ENCODE measurements around the gene TNFAIP3. TPM values are rescaled to one million over a fixed set of nuclear protein-coding genes. Genes with fewer than 3 reads are reported as not detected.

The TNFAIP3 gene
- total and polyA plus RNA-seq, 2 donors (not counting 3 experiments of a cell fraction or from before 2014, with no cell fraction given), result 4.0 to 8.6 TPM

DNA sequence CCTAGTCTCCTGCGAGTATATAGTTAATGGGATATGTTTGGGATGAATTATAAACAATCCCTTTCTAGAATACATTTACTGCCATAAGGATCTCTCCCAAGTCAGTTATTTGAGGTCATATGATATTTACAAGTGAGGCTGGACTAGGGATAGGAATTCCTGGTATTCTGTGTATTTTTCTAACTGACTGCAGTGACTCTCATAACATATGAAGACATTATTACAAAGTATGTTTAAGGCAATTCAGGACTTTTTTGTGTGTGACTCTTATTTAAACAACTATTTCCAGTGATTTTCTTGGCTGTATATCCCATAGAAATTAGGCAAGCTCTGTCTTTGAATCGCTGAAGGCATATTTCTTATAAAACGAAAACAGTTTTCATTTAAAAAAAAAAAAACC is 18.4 kb upstream of the TNFAIP3 start:
- H3K4me3 ChIP-seq (replicated peaks in 1 of 3; ENCODE audit: insufficient read depth in 1 of 3, low read depth in 1 of 3, low read length in 3 of 3), result no peak overlapping the region
- H3K4me1 ChIP-seq (ENCODE audit: control insufficient read depth, extremely low read depth, insufficient read depth, low read length), result peaks cover 5% of the 10 kb centered on the region
- no peaks in the 10 kb centered on the region for H3K27me3 ChIP-seq (ENCODE audit: control insufficient read depth in 2 of 2, insufficient read depth in 2 of 2, low read length in 2 of 2)
- H3K36me3 ChIP-seq (ENCODE audit: control insufficient read depth in 2 of 2, extremely low read depth in 1 of 2, insufficient read depth in 2 of 2, low read length in 2 of 2), result no peaks in the 10 kb centered on the region
- no peaks in the 10 kb centered on the region for H3K9me3 ChIP-seq (replicated peaks; ENCODE audit: control insufficient read depth, insufficient read depth, low read length)
- dilution Hi-C loops (cut with MboI; ENCODE audit: extremely low pct_ligation_motif_present, low sequenced_read_pairs) (no loop called here), intact Hi-C loops (cut with micrococcal nuclease) (no loop called here)
- no peak overlapping the region for H2AFZ ChIP-seq (ENCODE audit: low read depth, low read length)
- ChIA-PET CTCF (interaction anchor here (1.4 to 2.0 kb wide), 3 partner anchors 10 to 91 kb away, joined by 3 to 7 read pairs (median 4); partner anchors contain the start of gene TNFAIP3), POLR2A (no interaction called here)
- BruUV-seq (replicated peaks), result no TSS peak
- no peak overlapping the region for H3K9ac ChIP-seq (replicated peaks; ENCODE audit: extremely low read depth, insufficient read depth, low read length)
- FAIRE-seq (no peak), DNase-seq (ENCODE audit: low read depth, low spot score) (no peak)
- H4K20me1 ChIP-seq (replicated peaks; ENCODE audit: control insufficient read depth, extremely low read depth, insufficient read depth, low read length), result no peaks in the 10 kb centered on the region
- TF ChIP-seq, protein P1, sequence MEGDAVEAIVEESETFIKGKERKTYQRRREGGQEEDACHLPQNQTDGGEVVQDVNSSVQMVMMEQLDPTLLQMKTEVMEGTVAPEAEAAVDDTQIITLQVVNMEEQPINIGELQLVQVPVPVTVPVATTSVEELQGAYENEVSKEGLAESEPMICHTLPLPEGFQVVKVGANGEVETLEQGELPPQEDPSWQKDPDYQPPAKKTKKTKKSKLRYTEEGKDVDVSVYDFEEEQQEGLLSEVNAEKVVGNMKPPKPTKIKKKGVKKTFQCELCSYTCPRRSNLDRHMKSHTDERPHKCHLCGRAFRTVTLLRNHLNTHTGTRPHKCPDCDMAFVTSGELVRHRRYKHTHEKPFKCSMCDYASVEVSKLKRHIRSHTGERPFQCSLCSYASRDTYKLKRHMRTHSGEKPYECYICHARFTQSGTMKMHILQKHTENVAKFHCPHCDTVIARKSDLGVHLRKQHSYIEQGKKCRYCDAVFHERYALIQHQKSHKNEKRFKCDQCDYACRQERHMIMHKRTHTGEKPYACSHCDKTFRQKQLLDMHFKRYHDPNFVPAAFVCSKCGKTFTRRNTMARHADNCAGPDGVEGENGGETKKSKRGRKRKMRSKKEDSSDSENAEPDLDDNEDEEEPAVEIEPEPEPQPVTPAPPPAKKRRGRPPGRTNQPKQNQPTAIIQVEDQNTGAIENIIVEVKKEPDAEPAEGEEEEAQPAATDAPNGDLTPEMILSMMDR (IDR thresholded peaks at IDR 0.05; ENCODE audit: extremely low read depth in 1 of 2, insufficient read depth in 1 of 2, low read depth in 1 of 2, low read length in 2 of 2), result no peak
- TF ChIP-seq JUN (IDR thresholded peaks at IDR 0.05; ENCODE audit: borderline replicate concordance, insufficient read depth, insufficient read length, low read depth) (no peak), GATA2 (IDR thresholded peaks at IDR 0.05; ENCODE audit: insufficient read depth, insufficient read length, low read depth, low read length) (no peak), POLR2AphosphoS5 (IDR thresholded peaks at IDR 0.05; ENCODE audit: insufficient read depth, low read depth, low read length) (no peak), EZH2 (IDR thresholded peaks at IDR 0.05; ENCODE audit: borderline replicate concordance, low read depth, low read length, severe bottlenecking) (no peak), MYC (IDR thresholded peaks at IDR 0.05; ENCODE audit: low read depth, low read length) (no peak), FOS (IDR thresholded peaks at IDR 0.05; ENCODE audit: borderline replicate concordance, insufficient read depth, low read length) (no peak), POLR2A (IDR thresholded peaks at IDR 0.05; ENCODE audit: low read depth, low read length) (no peak)
- TF ChIP-seq, protein P2, sequence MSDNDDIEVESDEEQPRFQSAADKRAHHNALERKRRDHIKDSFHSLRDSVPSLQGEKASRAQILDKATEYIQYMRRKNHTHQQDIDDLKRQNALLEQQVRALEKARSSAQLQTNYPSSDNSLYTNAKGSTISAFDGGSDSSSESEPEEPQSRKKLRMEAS (IDR thresholded peaks at IDR 0.05; ENCODE audit: insufficient read depth, insufficient read length), result no peak
- no peak overlapping the region for H3K27ac ChIP-seq (ENCODE audit: insufficient read depth, low read depth, low read length)
- H3K79me2 ChIP-seq (ENCODE audit: control insufficient read depth, insufficient read depth, low read length), result no peaks in the 10 kb centered on the region
- no peaks in the 10 kb centered on the region for H3K9me1 ChIP-seq (replicated peaks; ENCODE audit: control insufficient read depth, extremely low read depth, insufficient read depth, low read length)
- H3K4me2 ChIP-seq (ENCODE audit: insufficient read depth, low read length), result no peak overlapping the region
